NB4 (cell line): ENCODE results near the gene SMAD5.
A peak's percentile ranks its signal among the peaks of the same experiment; 100 is the strongest.

ENCODE experiments used
- DNase-seq: peaks from one replicate; pipeline ENCODE4 v3.0.0; 2010; ENCODE audit warnings: low read depth
- H3K4me3 ChIP-seq: one replicate; pipeline ENCODE4 v1.5.1; 2011; ENCODE audit warnings: mild to moderate bottlenecking, low read depth, low read length, moderate library complexity
- MYC ChIP-seq: IDR thresholded peaks from 2 replicates; pipeline ENCODE4 v1.6.1; 2011; ENCODE audit warnings: low read depth, low read length
- POLR2A ChIP-seq: IDR thresholded peaks from 2 replicates; pipeline ENCODE4 v1.6.1; 2011; ENCODE audit warnings: mild to moderate bottlenecking; ENCODE audit not compliant: insufficient read length; ENCODE audit errors: extremely low read depth
- TF ChIP-seq, protein P1 (sequence below): IDR thresholded peaks from 2 replicates; pipeline ENCODE4 v1.6.1; 2011; ENCODE audit warnings: low read depth, low read length
- TF ChIP-seq, protein P2 (sequence below): IDR thresholded peaks from one replicate; pipeline ENCODE4 v1.5.1; 2012; ENCODE audit warnings: low read depth, low read length

Gene SMAD5

DNA sequence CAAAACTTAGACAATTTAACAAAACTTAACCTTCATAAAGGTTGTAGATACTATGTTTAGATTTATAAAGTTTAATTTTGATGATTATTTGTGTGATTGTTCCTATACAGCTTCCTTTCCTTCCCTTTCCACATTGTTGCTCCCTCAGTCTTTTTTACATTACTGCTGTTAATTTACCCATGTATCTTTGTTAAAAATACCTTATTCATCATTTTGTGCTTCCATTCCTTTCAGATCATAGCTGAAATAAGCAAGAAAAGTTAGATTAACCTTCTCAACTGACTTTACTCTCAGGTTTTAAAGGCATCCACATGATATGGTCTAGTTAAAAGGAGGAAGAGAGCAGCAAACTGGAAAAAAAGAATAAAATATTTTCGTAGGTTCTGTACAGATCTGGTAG lies 2.0 kb downstream of the SMAD5 start:
- H3K4me3 ChIP-seq = peak overlapping the region; percentile 80
- DNase-seq = no peak
- TF ChIP-seq, protein P1, sequence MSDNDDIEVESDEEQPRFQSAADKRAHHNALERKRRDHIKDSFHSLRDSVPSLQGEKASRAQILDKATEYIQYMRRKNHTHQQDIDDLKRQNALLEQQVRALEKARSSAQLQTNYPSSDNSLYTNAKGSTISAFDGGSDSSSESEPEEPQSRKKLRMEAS = no peak
- TF ChIP-seq POLR2A (no peak), MYC (no peak)
- TF ChIP-seq, protein P2, sequence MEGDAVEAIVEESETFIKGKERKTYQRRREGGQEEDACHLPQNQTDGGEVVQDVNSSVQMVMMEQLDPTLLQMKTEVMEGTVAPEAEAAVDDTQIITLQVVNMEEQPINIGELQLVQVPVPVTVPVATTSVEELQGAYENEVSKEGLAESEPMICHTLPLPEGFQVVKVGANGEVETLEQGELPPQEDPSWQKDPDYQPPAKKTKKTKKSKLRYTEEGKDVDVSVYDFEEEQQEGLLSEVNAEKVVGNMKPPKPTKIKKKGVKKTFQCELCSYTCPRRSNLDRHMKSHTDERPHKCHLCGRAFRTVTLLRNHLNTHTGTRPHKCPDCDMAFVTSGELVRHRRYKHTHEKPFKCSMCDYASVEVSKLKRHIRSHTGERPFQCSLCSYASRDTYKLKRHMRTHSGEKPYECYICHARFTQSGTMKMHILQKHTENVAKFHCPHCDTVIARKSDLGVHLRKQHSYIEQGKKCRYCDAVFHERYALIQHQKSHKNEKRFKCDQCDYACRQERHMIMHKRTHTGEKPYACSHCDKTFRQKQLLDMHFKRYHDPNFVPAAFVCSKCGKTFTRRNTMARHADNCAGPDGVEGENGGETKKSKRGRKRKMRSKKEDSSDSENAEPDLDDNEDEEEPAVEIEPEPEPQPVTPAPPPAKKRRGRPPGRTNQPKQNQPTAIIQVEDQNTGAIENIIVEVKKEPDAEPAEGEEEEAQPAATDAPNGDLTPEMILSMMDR = no peak

DNA sequence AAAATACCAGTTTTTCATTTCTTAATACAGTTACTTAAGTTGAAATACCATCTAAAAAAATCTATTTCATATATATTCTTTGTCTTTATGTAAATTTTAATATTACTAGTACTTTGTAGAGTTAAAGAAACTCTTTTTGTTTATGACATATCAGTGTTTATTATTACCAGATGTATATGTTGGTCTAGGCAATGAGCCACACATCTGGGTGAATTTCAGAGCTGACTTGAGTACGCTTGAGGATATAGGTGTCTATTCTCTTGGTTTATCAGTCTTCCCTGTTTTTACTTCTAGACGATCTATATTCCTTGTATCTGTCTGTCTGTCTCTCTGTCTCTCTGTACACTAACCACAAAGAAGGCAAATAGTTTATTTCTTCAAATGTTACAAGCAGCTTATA lies 2.9 kb downstream of the SMAD5 start:
- H3K4me3 ChIP-seq = no peak overlapping the region
- TF ChIP-seq MYC (no peak), POLR2A (no peak)
- TF ChIP-seq, protein P2 = no peak
- TF ChIP-seq, protein P1 = no peak
- DNase-seq = no peak

DNA sequence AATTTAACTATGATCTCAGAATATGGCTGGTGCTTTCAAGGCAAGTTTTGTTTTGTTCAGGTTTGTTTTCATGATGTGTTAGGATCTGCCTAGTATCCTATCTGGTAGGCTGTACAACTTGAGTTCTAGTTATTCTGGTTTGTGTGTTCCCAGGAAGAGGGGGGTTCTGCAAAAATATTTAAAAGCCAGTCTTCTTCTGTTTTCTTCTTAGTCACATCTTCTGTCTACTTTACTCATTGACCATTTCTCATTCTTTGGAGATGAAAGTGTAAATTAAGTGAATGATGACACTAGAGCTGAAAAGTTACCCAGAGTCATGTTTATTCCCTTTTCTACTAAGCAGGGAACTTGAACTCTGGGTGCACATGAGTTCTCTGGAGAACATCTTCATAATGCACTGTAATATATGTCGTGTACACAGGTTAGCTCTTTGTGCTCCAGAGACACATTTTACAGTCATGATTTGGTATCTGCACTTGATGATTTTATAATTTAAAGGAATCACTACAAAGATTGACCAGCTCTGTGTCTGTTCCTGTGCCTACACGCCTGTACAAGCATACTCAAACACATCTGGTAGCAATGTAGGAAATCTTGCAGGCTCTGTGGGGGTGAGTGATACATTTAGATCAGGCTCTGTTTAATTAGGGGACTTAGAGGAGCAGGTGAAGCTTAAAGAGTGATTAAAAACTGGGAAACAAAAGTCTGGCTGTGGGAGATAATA lies 5.0 kb downstream of the SMAD5 start:
- no peak overlapping the region for H3K4me3 ChIP-seq
- no peak for TF ChIP-seq POLR2A
- TF ChIP-seq, protein P1 = no peak
- TF ChIP-seq, protein P2 = no peak
- no peak for TF ChIP-seq MYC
- DNase-seq = no peak

DNA sequence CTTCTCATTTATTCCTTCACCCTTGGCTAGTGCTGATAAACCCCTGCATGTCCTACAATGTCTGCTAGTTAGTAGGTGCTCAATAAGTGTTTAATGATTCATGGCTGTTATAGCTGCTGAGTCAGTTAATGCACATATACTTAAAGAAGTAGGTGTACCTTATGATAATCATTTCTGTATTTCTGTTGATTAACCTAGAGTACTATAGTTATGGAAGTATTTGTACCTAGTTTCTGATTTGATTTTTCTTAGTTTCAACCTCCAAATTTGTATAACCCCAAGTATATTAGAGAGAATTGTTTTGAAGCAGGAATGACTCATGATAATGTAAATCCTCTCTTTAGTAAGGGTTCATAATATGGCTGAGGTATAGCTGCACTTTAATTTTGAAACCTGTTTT lies 8.9 kb downstream of the SMAD5 start:
- H3K4me3 ChIP-seq = no peak overlapping the region
- no peak for DNase-seq
- no peak for TF ChIP-seq POLR2A
- no peak for TF ChIP-seq MYC
- TF ChIP-seq, protein P2 = no peak
- TF ChIP-seq, protein P1 = no peak

DNA sequence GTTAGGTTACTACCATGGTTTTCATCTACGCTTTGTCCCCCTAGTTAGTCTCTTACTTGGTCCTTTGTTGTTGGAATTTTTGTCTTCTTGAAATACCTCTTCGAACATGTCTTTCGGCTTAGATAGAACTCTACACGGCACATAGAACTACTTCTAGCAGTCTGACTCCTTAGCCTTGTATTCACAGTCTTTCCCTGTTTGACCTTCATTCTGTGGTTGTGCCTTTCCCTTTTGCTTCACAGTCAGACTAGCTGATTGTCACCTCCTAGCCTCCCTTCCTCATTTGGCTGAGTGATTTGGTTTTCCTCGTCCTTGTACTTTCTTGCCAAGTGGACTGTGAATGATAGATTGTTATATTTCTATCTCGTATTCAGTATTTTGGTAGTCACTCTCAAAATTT lies 10.7 kb downstream of the SMAD5 start:
- TF ChIP-seq POLR2A (no peak), MYC (no peak)
- TF ChIP-seq, protein P2 = no peak
- TF ChIP-seq, protein P1 = no peak
- peak; percentile 7 for DNase-seq
- no peak overlapping the region for H3K4me3 ChIP-seq
